Hepatocyte (in vitro differentiated cells): ENCODE measurements around the gene TRPT1. TPM values are rescaled to one million over a fixed set of nuclear protein-coding genes. Genes with fewer than 3 reads are reported as not detected.

Experiments used
- DNase-seq: peaks from one replicate; pipeline ENCODE4 v3.0.0-alpha.2; 2016; ENCODE audit warnings: low spot score
- H2AFZ ChIP-seq: fragments of 200-600 bp; sonication (generic); 2 replicates; pipeline ENCODE4 v1.6.0; 2016; ENCODE audit warnings: antibody characterized with exemption, mild to moderate bottlenecking
- H3K27ac ChIP-seq: fragments of 200-600 bp; sonication (generic); 2 replicates; pipeline ENCODE4 v1.5.1; 2016; ENCODE audit warnings: mild to moderate bottlenecking
- H3K27me3 ChIP-seq: fragments of 200-600 bp; sonication (generic); 2 replicates; pipeline ENCODE4 v1.6.1; 2016
- H3K36me3 ChIP-seq: fragments of 200-600 bp; sonication (generic); replicated peaks from 2 replicates; pipeline ENCODE4 v1.5.1; 2016; ENCODE audit warnings: low read depth; ENCODE audit not compliant: insufficient read depth
- H3K4me1 ChIP-seq: fragments of 200-600 bp; sonication (generic); 2 replicates; pipeline ENCODE4 v1.5.1; 2016; ENCODE audit warnings: mild to moderate bottlenecking, moderate library complexity; ENCODE audit not compliant: insufficient read depth
- H3K4me2 ChIP-seq: fragments of 200-600 bp; sonication (generic); 2 replicates; pipeline ENCODE4 v1.6.0; 2016
- H3K4me3 ChIP-seq: fragments of 200-600 bp; sonication (generic); 2 replicates; pipeline ENCODE4 v1.5.1; 2016; ENCODE audit warnings: mild to moderate bottlenecking
- H3K79me2 ChIP-seq: fragments of 200-600 bp; sonication (generic); 2 replicates; pipeline ENCODE4 v1.6.0; 2017; ENCODE audit warnings: mild to moderate bottlenecking
- H3K9me2 ChIP-seq: fragments of 200-600 bp; sonication (generic); replicated peaks from 2 replicates; pipeline ENCODE4 v1.6.0; 2017; ENCODE audit warnings: mild to moderate bottlenecking; ENCODE audit not compliant: insufficient read depth
- H3K9me3 ChIP-seq: fragments of 200-600 bp; sonication (generic); 2 replicates; pipeline ENCODE4 v1.5.1; 2016; ENCODE audit warnings: low read depth, mild to moderate bottlenecking
- H4K20me1 ChIP-seq: fragments of 200-600 bp; sonication (generic); 2 replicates; pipeline ENCODE4 v1.6.0; 2016; ENCODE audit warnings: mild to moderate bottlenecking; ENCODE audit not compliant: insufficient read depth, poor library complexity, severe bottlenecking
- CTCF ChIP-seq: fragments of 200-600 bp; sonication (generic); IDR thresholded peaks from 2 replicates; pipeline ENCODE4 v1.5.1; 2016; ENCODE audit warnings: antibody characterized with exemption, mild to moderate bottlenecking; ENCODE audit not compliant: poor library complexity
- EZH2 ChIP-seq: fragments of 200-600 bp; sonication (generic); IDR thresholded peaks from 2 replicates; pipeline ENCODE4 v1.6.1; 2016; ENCODE audit warnings: antibody characterized with exemption, mild to moderate bottlenecking, borderline replicate concordance
- EZH2phosphoT487 ChIP-seq: fragments of 200-600 bp; sonication (generic); IDR thresholded peaks from one replicate; pipeline ENCODE4 v1.6.1; 2018; ENCODE audit warnings: antibody characterized with exemption, mild to moderate bottlenecking, low read depth, moderate library complexity; ENCODE audit not compliant: unreplicated experiment, severe bottlenecking
- WGBS: methylation state at CpG from one replicate; pipeline ENCODE4 v1.1.6; 2016; ENCODE audit warnings: low lambda C conversion rate; ENCODE audit errors: missing lambda C conversion rate; 5-methylcytosine and 5-hydroxymethylcytosine counted together
- polyA plus RNA-seq: library from polyadenylated mRNA; unstranded; fragments of >200 nt; fragmentation: Nextera tagmentation; extraction: Ambion mirVana; gene quantifications from 2 replicates; pipeline ENCODE4 v1.2.1, GENCODE V29; 2016
- total RNA-seq: library from RNA; depleted of rRNA; stranded (reverse); fragments of >200 nt; gene quantifications from 2 replicates; pipeline ENCODE4 v1.2.3, GENCODE V29; 2014

The TRPT1 gene
- total and polyA plus RNA-seq, 2 experiments from 2014 or later: 52.8 to 55.5 TPM

DNA sequence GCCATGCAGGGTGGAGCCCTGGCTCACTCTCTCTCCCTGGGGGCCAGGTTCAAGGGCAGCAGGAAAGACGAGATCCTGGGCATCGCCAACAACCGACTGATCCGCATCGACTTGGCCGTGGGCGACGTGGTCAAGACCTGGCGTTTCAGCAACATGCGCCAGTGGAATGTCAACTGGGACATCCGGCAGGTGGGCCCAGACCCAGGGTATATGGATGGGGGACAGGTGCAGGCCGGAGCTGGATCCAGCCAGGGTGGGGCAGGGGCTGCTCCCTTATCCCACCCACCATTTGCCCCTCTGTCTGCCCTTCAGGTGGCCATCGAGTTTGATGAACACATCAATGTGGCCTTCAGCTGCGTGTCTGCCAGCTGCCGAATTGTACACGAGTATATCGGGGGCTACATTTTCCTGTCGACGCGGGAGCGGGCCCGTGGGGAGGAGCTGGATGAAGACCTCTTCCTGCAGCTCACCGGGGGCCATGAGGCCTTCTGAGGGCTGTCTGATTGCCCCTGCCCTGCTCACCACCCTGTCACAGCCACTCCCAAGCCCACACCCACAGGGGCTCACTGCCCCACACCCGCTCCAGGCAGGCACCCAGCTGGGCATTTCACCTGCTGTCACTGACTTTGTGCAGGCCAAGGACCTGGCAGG, 2.9 kb downstream of the TRPT1 start:
- H3K27ac ChIP-seq: no peak overlapping the region
- WGBS: 95% methylated on average over 24 of the region's 24 CpGs

GRCh38 chr11:64222651-64223000, 3.4 kb downstream of the TRPT1 start:
- H3K9me2 ChIP-seq: no peaks in the 10 kb centered on the region
- no peak for TF ChIP-seq EZH2phosphoT487
- no peak for TF ChIP-seq CTCF
- no peak for TF ChIP-seq EZH2
- no peaks in the 10 kb centered on the region for H3K36me3 ChIP-seq
- H3K4me1 ChIP-seq: peaks cover 18% of the 10 kb centered on the region
- peaks cover 21% of the 10 kb centered on the region for H3K79me2 ChIP-seq
- no peak overlapping the region for H3K27ac ChIP-seq
- no peaks in the 10 kb centered on the region for H3K9me3 ChIP-seq
- no peak overlapping the region for H3K4me3 ChIP-seq
- no peak overlapping the region for H2AFZ ChIP-seq
- 89% methylated on average over 9 of the region's 9 CpGs for WGBS
- H3K4me2 ChIP-seq: no peak overlapping the region
- no peaks in the 10 kb centered on the region for H4K20me1 ChIP-seq
- no peaks in the 10 kb centered on the region for H3K27me3 ChIP-seq
- DNase-seq: no peak

More for the DNA sequence above, 2.9 kb downstream of the TRPT1 start:
- Histone ChIP-seq H3K9me3 (no peaks in the 10 kb centered on the region), H4K20me1 (no peaks in the 10 kb centered on the region), H3K4me1 (peaks cover 18% of the 10 kb centered on the region), H3K4me3 (no peak overlapping the region), H3K79me2 (peaks cover 24% of the 10 kb centered on the region), H3K36me3 (no peaks in the 10 kb centered on the region), H3K4me2 (no peak overlapping the region), H3K9me2 (no peaks in the 10 kb centered on the region), H3K27me3 (no peaks in the 10 kb centered on the region), H2AFZ (no peak overlapping the region)
- TF ChIP-seq EZH2phosphoT487 (no peak), CTCF (no peak), EZH2 (no peak)
- no peak for DNase-seq

DNA sequence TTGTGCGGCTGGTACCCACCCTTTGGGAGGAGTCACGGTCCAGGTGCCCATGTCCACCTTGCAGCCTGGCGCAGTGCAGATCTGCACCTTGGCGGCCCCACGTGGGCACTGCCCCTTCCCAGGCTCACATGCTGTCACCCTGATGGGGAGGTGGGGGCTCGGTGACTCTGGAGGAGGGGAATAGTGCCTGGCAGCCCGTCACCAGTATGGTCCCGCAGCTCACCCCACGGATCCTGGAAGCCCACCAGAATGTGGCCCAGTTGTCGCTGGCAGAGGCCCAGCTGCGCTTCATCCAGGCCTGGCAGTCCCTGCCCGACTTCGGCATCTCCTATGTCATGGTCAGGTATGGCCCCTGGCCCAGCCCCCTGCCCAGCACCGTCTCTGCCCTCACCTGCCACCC, 5.2 kb downstream of the TRPT1 start:
- H3K9me3 ChIP-seq: no peaks in the 10 kb centered on the region
- H3K4me1 ChIP-seq: peaks cover 8% of the 10 kb centered on the region
- no peaks in the 10 kb centered on the region for H3K27me3 ChIP-seq
- no peak overlapping the region for H3K4me3 ChIP-seq
- TF ChIP-seq CTCF: no peak
- TF ChIP-seq EZH2phosphoT487: no peak
- TF ChIP-seq EZH2: no peak
- H3K4me2 ChIP-seq: no peak overlapping the region
- WGBS: 98% methylated on average over 14 of the region's 14 CpGs
- peak; percentile 2 for DNase-seq
- peaks cover 7% of the 10 kb centered on the region for H3K79me2 ChIP-seq
- no peaks in the 10 kb centered on the region for H3K36me3 ChIP-seq
- no peaks in the 10 kb centered on the region for H4K20me1 ChIP-seq
- H2AFZ ChIP-seq: no peak overlapping the region
- H3K9me2 ChIP-seq: no peaks in the 10 kb centered on the region
- H3K27ac ChIP-seq: no peak overlapping the region

GRCh38 chr11:64220271-64220670, 5.7 kb downstream of the TRPT1 start:
- H3K36me3 ChIP-seq: no peaks in the 10 kb centered on the region

More at GRCh38 chr11:64220271-64220670, 5.7 kb downstream of the TRPT1 start:
- TF ChIP-seq EZH2: no peak
- H3K4me2 ChIP-seq: no peak overlapping the region
- 90% methylated on average over 15 of the region's 17 CpGs for WGBS
- no peak overlapping the region for H2AFZ ChIP-seq
- H3K9me2 ChIP-seq: no peaks in the 10 kb centered on the region
- H3K27ac ChIP-seq: no peak overlapping the region
- peaks cover 4% of the 10 kb centered on the region for H3K79me2 ChIP-seq
- H3K27me3 ChIP-seq: no peaks in the 10 kb centered on the region
- no peak for DNase-seq
- no peaks in the 10 kb centered on the region for H3K9me3 ChIP-seq
- H4K20me1 ChIP-seq: no peaks in the 10 kb centered on the region
- no peak overlapping the region for H3K4me3 ChIP-seq
- peaks cover 5% of the 10 kb centered on the region for H3K4me1 ChIP-seq
